OCI-LY1 (cell line): ENCODE measurements around the gene WDR44.

Source experiments
- EZH2 ChIP-seq: fragments of 200-600 bp; sonication (generic), shearing (Covaris generic); IDR thresholded peaks from 2 replicates; pipeline ENCODE4 v1.8.0; 2017; ENCODE audit warnings: borderline replicate concordance, mixed run types, mild to moderate bottlenecking, antibody characterized with exemption, low read length, moderate library complexity, mixed read lengths
- TF ChIP-seq, protein P1 (sequence below): fragments of 200-600 bp; sonication (generic), shearing (Covaris generic); IDR thresholded peaks from 2 replicates; pipeline ENCODE4 v1.5.1; 2017; ENCODE audit warnings: mild to moderate bottlenecking, antibody characterized with exemption, low read length, moderate library complexity, mixed read lengths

DNA sequence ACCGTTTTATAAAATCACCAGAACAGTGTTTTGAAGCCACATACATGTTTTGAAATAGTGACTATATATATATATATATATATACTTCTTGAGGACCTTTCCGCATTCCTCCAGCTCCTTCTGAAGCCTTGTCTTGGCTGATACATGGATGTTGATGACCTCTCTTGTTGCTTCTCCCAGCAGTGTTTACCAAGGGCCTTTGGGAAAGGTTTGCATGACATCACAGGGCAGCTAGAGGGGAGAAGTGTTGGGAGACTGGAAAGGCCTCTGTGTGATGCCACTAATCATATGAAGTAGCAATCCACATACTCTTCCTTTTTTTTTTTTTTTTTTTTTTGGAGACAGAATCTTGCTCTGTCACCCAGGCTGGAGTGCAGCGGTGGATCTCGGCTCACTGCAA is 22.5 kb downstream of the WDR44 start:
- TF ChIP-seq, protein P1, sequence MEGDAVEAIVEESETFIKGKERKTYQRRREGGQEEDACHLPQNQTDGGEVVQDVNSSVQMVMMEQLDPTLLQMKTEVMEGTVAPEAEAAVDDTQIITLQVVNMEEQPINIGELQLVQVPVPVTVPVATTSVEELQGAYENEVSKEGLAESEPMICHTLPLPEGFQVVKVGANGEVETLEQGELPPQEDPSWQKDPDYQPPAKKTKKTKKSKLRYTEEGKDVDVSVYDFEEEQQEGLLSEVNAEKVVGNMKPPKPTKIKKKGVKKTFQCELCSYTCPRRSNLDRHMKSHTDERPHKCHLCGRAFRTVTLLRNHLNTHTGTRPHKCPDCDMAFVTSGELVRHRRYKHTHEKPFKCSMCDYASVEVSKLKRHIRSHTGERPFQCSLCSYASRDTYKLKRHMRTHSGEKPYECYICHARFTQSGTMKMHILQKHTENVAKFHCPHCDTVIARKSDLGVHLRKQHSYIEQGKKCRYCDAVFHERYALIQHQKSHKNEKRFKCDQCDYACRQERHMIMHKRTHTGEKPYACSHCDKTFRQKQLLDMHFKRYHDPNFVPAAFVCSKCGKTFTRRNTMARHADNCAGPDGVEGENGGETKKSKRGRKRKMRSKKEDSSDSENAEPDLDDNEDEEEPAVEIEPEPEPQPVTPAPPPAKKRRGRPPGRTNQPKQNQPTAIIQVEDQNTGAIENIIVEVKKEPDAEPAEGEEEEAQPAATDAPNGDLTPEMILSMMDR = no peak
- TF ChIP-seq EZH2 = no peak
